ENCODE data around the gene AGAP6.
"Not testable (repeated sequence)": the region's sequence is repeated elsewhere in the genome, so short reads cannot be mapped to it uniquely, and the experiment has no call there.

The AGAP6 gene

DNA sequence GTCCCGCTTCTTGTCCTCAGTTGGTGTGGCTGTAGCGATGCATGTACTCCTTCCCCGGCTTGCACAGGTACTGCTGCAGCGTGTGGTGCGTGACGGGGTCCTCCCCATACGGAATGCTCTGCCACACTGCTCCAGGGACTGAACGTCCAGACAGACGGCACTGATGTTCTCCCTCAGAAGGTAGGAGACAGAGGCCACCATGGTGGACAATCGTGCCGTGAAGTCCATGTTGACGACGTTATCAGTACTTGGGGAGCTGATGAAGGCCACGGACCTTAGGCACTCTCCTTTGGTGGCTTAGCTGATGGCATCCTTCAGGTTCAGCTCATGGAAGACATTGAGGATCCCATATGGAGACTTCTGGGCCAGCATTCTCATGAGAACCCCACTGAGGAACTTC lies 37.4 kb downstream of the AGAP6 start:
- Histone ChIP-seq H3K4me1 (ENCODE audit: low read length) (no peaks in the 10 kb centered on the region), H3K36me3 (replicated peaks; ENCODE audit: insufficient read depth, low read length) (no peaks in the 10 kb centered on the region), H3K27me3 (replicated peaks; ENCODE audit: insufficient read depth, low read length) (no peaks in the 10 kb centered on the region), H3F3A (ENCODE audit: insufficient read depth, low read length) (no peaks in the 10 kb centered on the region), H2AFZ (ENCODE audit: low read length) (no peak overlapping the region), H3K9ac (ENCODE audit: low read length) (no peak overlapping the region), H3K27ac (ENCODE audit: low read length) (no peak overlapping the region), H4K20me1 (ENCODE audit: insufficient read depth, low read length) (no peaks in the 10 kb centered on the region), H3K9me2 (replicated peaks; ENCODE audit: insufficient read depth, low read length) (no peaks in the 10 kb centered on the region), H3K9me3 (replicated peaks; ENCODE audit: insufficient read depth, low read length) (no peaks in the 10 kb centered on the region), H3K79me2 (ENCODE audit: low read length) (no peaks in the 10 kb centered on the region), H3K4me3 (ENCODE audit: low read length) (no peak overlapping the region), H3K4me2 (ENCODE audit: low read depth, low read length) (no peak overlapping the region)
- no peak for DNase-seq
- no peak for TF ChIP-seq EZH2phosphoT487 (IDR thresholded peaks at IDR 0.05; ENCODE audit: low read length)
- TF ChIP-seq, protein P1, sequence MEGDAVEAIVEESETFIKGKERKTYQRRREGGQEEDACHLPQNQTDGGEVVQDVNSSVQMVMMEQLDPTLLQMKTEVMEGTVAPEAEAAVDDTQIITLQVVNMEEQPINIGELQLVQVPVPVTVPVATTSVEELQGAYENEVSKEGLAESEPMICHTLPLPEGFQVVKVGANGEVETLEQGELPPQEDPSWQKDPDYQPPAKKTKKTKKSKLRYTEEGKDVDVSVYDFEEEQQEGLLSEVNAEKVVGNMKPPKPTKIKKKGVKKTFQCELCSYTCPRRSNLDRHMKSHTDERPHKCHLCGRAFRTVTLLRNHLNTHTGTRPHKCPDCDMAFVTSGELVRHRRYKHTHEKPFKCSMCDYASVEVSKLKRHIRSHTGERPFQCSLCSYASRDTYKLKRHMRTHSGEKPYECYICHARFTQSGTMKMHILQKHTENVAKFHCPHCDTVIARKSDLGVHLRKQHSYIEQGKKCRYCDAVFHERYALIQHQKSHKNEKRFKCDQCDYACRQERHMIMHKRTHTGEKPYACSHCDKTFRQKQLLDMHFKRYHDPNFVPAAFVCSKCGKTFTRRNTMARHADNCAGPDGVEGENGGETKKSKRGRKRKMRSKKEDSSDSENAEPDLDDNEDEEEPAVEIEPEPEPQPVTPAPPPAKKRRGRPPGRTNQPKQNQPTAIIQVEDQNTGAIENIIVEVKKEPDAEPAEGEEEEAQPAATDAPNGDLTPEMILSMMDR (IDR thresholded peaks at IDR 0.05; ENCODE audit: low read length): no peak
- no peak for TF ChIP-seq EZH2 (optimal IDR thresholded peaks at IDR 0.05; ENCODE audit: low read depth, low read length)

DNA sequence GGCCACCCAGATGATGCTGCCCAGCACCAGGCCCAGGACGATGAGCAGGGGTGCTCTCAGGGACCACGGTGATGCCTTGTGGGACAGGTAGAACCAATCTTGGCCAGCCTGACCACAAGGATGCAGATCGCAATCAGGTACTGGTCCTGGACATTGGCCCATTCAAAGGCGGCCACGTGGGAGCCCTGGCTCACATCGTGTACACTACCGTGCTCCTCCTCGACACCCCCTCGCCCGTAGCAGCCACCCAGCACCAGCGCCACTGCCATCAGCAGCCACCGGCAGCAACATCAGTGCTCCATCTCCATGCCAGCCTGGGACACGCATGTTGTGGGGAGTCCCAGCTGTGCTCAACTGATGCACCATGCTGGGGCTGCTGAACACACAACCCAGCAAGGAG lies 39.0 kb downstream of the AGAP6 start:
- Histone ChIP-seq H3K9me2 (replicated peaks; ENCODE audit: insufficient read depth, low read length) (no peaks in the 10 kb centered on the region), H2AFZ (ENCODE audit: low read length) (no peak overlapping the region), H3K4me2 (ENCODE audit: low read depth, low read length) (no peak overlapping the region), H3K27ac (ENCODE audit: low read length) (no peak overlapping the region), H3K9ac (ENCODE audit: low read length) (no peak overlapping the region), H3K4me3 (ENCODE audit: low read length) (no peak overlapping the region), H3K9me3 (replicated peaks; ENCODE audit: insufficient read depth, low read length) (no peaks in the 10 kb centered on the region), H3K36me3 (replicated peaks; ENCODE audit: insufficient read depth, low read length) (no peaks in the 10 kb centered on the region), H3K79me2 (ENCODE audit: low read length) (no peaks in the 10 kb centered on the region), H3K4me1 (ENCODE audit: low read length) (no peaks in the 10 kb centered on the region), H3F3A (ENCODE audit: insufficient read depth, low read length) (no peaks in the 10 kb centered on the region), H4K20me1 (ENCODE audit: insufficient read depth, low read length) (no peaks in the 10 kb centered on the region), H3K27me3 (replicated peaks; ENCODE audit: insufficient read depth, low read length) (no peaks in the 10 kb centered on the region)
- TF ChIP-seq EZH2phosphoT487 (IDR thresholded peaks at IDR 0.05; ENCODE audit: low read length) (no peak), EZH2 (optimal IDR thresholded peaks at IDR 0.05; ENCODE audit: low read depth, low read length) (no peak)
- TF ChIP-seq, protein P1 (IDR thresholded peaks at IDR 0.05; ENCODE audit: low read length): no peak
- no peak for DNase-seq

DNA sequence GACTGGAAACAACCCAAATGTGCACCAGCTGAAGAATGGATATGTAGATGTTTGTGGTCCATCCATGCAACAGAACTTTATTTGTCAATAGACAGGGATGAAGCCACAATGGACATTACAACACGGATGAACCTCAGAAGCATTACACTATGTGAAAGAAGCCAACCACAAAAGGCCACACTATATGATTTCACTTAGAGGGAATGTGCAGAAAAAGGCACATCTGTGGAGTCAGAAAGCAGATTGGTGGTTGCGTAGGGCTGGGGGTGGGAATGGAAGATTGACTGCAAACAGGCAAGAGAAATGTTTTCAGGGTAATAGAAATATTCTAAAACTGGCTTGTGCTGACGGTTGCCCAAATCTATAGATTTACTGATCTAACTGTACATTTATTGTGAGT lies 45.3 kb downstream of the AGAP6 start:
- Histone ChIP-seq H3K4me2 (ENCODE audit: low read depth, low read length) (no peak overlapping the region), H3K9me2 (replicated peaks; ENCODE audit: insufficient read depth, low read length) (no peaks in the 10 kb centered on the region), H3K79me2 (ENCODE audit: low read length) (no peaks in the 10 kb centered on the region), H3K4me1 (ENCODE audit: low read length) (no peaks in the 10 kb centered on the region), H3K9me3 (replicated peaks; ENCODE audit: insufficient read depth, low read length) (no peaks in the 10 kb centered on the region), H3K36me3 (replicated peaks; ENCODE audit: insufficient read depth, low read length) (no peaks in the 10 kb centered on the region), H3F3A (ENCODE audit: insufficient read depth, low read length) (no peaks in the 10 kb centered on the region), H3K27me3 (replicated peaks; ENCODE audit: insufficient read depth, low read length) (no peaks in the 10 kb centered on the region), H4K20me1 (ENCODE audit: insufficient read depth, low read length) (no peaks in the 10 kb centered on the region), H3K4me3 (ENCODE audit: low read length) (no peak overlapping the region), H3K27ac (ENCODE audit: low read length) (no peak overlapping the region), H3K9ac (ENCODE audit: low read length) (no peak overlapping the region), H2AFZ (ENCODE audit: low read length) (no peak overlapping the region)
- TF ChIP-seq EZH2 (optimal IDR thresholded peaks at IDR 0.05; ENCODE audit: low read depth, low read length): no peak
- no peak for DNase-seq

DNA sequence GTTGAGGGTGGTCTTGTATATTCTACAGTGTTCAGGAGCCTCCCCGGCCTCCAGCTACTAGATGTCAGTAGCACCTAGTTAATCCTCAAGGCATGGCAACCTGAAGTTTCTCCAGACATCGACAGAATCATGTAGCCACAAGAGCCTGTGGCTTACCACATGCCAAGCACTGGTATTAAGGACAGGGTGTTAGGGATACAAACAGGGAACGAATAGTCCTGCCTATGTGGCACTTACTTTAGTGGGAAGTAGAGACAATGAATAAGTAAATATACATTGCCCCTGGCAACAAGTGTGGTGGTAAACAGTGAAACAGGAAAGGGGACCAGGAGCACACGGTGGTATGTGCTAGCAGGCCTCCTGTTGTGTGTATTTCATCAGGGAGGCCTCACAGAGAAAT lies 47.1 kb downstream of the AGAP6 start:
- not testable (repeated sequence) for H3F3A ChIP-seq (ENCODE audit: insufficient read depth, low read length); H3K9me2 ChIP-seq (replicated peaks; ENCODE audit: insufficient read depth, low read length); H3K79me2 ChIP-seq (ENCODE audit: low read length); H3K4me3 ChIP-seq (ENCODE audit: low read length); H3K27me3 ChIP-seq (replicated peaks; ENCODE audit: insufficient read depth, low read length); H3K4me2 ChIP-seq (ENCODE audit: low read depth, low read length); H4K20me1 ChIP-seq (ENCODE audit: insufficient read depth, low read length); H3K27ac ChIP-seq (ENCODE audit: low read length); H3K36me3 ChIP-seq (replicated peaks; ENCODE audit: insufficient read depth, low read length); H3K4me1 ChIP-seq (ENCODE audit: low read length); H2AFZ ChIP-seq (ENCODE audit: low read length); H3K9me3 ChIP-seq (replicated peaks; ENCODE audit: insufficient read depth, low read length); DNase-seq; H3K9ac ChIP-seq (ENCODE audit: low read length)
